22Rv1 (cell line): ENCODE results near the gene MED20.

Experiments
- ZFX ChIP-seq: fragments of 450-650 bp; IDR thresholded peaks from 2 replicates; pipeline ENCODE4 v1.6.1; 2017; ENCODE audit warnings: antibody characterized with exemption, borderline replicate concordance
- TF ChIP-seq, protein P1 (sequence below): fragments of 450-650 bp; IDR thresholded peaks from 2 replicates; pipeline ENCODE4 v1.5.1; 2017; ENCODE audit warnings: mild to moderate bottlenecking

DNA sequence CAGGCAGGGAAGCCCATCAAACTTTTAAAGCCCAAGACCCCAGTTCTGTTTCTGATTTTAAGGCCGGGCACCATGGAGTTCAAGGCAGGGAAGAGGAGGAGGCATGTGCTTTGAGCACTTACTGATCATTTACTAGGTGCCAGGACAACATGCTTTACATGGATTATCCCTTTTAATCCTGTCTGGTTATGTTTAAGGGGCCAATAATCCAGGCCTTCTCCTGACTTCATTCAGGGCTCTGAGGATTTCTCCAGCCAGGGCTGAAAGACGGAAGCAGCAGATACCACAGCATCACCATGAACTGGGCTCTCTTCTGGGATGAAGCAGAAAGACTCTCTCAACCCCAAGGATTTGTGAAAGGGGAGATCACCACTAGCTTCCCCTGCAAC, 16.5 kb upstream of the MED20 start:
- TF ChIP-seq, protein P1, sequence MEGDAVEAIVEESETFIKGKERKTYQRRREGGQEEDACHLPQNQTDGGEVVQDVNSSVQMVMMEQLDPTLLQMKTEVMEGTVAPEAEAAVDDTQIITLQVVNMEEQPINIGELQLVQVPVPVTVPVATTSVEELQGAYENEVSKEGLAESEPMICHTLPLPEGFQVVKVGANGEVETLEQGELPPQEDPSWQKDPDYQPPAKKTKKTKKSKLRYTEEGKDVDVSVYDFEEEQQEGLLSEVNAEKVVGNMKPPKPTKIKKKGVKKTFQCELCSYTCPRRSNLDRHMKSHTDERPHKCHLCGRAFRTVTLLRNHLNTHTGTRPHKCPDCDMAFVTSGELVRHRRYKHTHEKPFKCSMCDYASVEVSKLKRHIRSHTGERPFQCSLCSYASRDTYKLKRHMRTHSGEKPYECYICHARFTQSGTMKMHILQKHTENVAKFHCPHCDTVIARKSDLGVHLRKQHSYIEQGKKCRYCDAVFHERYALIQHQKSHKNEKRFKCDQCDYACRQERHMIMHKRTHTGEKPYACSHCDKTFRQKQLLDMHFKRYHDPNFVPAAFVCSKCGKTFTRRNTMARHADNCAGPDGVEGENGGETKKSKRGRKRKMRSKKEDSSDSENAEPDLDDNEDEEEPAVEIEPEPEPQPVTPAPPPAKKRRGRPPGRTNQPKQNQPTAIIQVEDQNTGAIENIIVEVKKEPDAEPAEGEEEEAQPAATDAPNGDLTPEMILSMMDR, result no peak
- no peak for TF ChIP-seq ZFX
